GM12875 (cell line): ENCODE results near the gene SYCE1.

Source experiments
- H3K4me3 ChIP-seq: one replicate; pipeline ENCODE4 v1.5.1; 2011; ENCODE audit warnings: low read depth, low read length, control low read depth
- TF ChIP-seq, protein P1 (sequence below): IDR thresholded peaks from 2 replicates; pipeline ENCODE4 v1.5.1; 2011; ENCODE audit warnings: low read depth, mild to moderate bottlenecking, control low read depth, inconsistent platforms, low read length, moderate library complexity, borderline replicate concordance; ENCODE audit not compliant: insufficient read depth

The SYCE1 gene

GRCh38 chr10:133516057-133516456 lies 49.3 kb downstream of the SYCE1 start:
- H3K4me3 ChIP-seq = no peak overlapping the region
- TF ChIP-seq, protein P1, sequence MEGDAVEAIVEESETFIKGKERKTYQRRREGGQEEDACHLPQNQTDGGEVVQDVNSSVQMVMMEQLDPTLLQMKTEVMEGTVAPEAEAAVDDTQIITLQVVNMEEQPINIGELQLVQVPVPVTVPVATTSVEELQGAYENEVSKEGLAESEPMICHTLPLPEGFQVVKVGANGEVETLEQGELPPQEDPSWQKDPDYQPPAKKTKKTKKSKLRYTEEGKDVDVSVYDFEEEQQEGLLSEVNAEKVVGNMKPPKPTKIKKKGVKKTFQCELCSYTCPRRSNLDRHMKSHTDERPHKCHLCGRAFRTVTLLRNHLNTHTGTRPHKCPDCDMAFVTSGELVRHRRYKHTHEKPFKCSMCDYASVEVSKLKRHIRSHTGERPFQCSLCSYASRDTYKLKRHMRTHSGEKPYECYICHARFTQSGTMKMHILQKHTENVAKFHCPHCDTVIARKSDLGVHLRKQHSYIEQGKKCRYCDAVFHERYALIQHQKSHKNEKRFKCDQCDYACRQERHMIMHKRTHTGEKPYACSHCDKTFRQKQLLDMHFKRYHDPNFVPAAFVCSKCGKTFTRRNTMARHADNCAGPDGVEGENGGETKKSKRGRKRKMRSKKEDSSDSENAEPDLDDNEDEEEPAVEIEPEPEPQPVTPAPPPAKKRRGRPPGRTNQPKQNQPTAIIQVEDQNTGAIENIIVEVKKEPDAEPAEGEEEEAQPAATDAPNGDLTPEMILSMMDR = no peak

- TF ChIP-seq, protein P1 = no peak
- H3K4me3 ChIP-seq = no peak overlapping the region
Measured at GRCh38 chr10:133515471-133515870, 49.9 kb downstream of the SYCE1 start.

DNA sequence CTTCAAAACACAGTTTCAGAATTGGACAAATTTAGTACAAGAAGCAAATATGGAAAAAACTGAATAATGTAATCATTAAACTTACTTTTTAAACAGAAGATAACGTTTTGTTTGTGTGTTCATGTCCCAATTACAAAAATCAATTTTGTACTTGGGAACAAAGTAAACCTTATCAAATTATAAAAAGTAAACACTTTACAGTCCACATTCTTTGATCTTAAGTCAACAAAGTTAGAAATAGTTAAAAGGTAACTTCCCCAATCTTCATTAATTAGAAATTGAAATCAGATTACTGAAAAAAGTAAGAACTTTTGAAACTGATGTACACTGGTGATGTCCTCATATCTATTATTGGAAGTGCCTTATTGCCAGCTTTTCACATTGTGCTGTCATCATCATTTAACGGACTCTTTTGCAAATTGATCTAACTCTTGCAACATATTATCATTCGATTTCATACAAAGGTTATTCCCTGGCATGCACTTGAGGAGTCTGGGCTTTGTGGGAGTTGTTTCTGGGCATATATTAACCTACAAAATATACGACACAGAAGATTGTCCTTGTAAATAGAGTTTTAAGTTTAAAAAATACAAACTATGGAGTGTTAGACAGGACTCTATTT lies 53.4 kb downstream of the SYCE1 start:
- TF ChIP-seq, protein P1 = no peak
- H3K4me3 ChIP-seq = no peak overlapping the region

- TF ChIP-seq, protein P1 = no peak
- no peak overlapping the region for H3K4me3 ChIP-seq
Measured at GRCh38 chr10:133511408-133511807, 54.0 kb downstream of the SYCE1 start.

GRCh38 chr10:133509700-133510099 lies 55.7 kb downstream of the SYCE1 start:
- no peak overlapping the region for H3K4me3 ChIP-seq
- TF ChIP-seq, protein P1 = no peak
